WTC11 (cell line): ENCODE results near the gene VSX2. TPM values are rescaled to one million over a fixed set of nuclear protein-coding genes. Genes with fewer than 3 reads are reported as not detected.

ENCODE experiments used
- FOXP4 ChIP-seq: sonication (generic); formaldehyde crosslinking; IDR thresholded peaks from 2 replicates; pipeline ENCODE4 v1.8.0; 2022; ENCODE audit warnings: mild to moderate bottlenecking, missing genetic modification reagents
- JAZF1 ChIP-seq: fragments of 250-450 bp; sonication (Bioruptor Pico); IDR thresholded peaks from 2 replicates; pipeline ENCODE4 v1.9.0; 2021; ENCODE audit warnings: moderate library complexity, mild to moderate bottlenecking, inconsistent platforms
- MXD4 ChIP-seq: fragments of 250-450 bp; sonication (Bioruptor Pico); IDR thresholded peaks from 2 replicates; pipeline ENCODE4 v1.8.0; 2021; ENCODE audit warnings: mild to moderate bottlenecking, moderate library complexity, borderline replicate concordance
- NFE2L1 ChIP-seq: sonication (generic); formaldehyde crosslinking; IDR thresholded peaks from 2 replicates; pipeline ENCODE4 v1.8.1; 2023; ENCODE audit warnings: missing genetic modification reagents
- NFYB ChIP-seq: sonication (generic); formaldehyde crosslinking; conservative IDR thresholded peaks from 2 replicates; pipeline ENCODE4 v1.8.0; 2022; ENCODE audit warnings: low read depth, missing genetic modification reagents
- RORB ChIP-seq: fragments of 250-450 bp; sonication (Bioruptor Pico); IDR thresholded peaks from 2 replicates; pipeline ENCODE4 v1.9.0; 2021; ENCODE audit warnings: mild to moderate bottlenecking
- SMAD4 ChIP-seq: sonication (generic); formaldehyde crosslinking; IDR thresholded peaks from 2 replicates; pipeline ENCODE4 v1.8.0; 2022; ENCODE audit warnings: mild to moderate bottlenecking, missing genetic modification reagents
- SP1 ChIP-seq: sonication (generic); formaldehyde crosslinking; conservative IDR thresholded peaks from 2 replicates; pipeline ENCODE4 v1.8.1; 2022; ENCODE audit warnings: missing genetic modification reagents
- ZNF121 ChIP-seq: sonication (generic); formaldehyde crosslinking; IDR thresholded peaks from 2 replicates; pipeline ENCODE4 v1.8.0; 2023; ENCODE audit warnings: missing genetic modification reagents
- total RNA-seq: library from RNA; stranded (reverse); gene quantifications from 3 replicates; pipeline ENCODE4 v1.2.3, GENCODE V29; 2021
- TF ChIP-seq, protein P1 (sequence below): sonication (generic); formaldehyde crosslinking; IDR thresholded peaks from 2 replicates; pipeline ENCODE4 v1.8.1; 2023; ENCODE audit warnings: mild to moderate bottlenecking, missing genetic modification reagents
- TF ChIP-seq, protein P2 (sequence below): fragments of 250-450 bp; sonication (Bioruptor Pico); conservative IDR thresholded peaks from 2 replicates; pipeline ENCODE4 v1.9.0; 2021; ENCODE audit warnings: mild to moderate bottlenecking
- TF ChIP-seq, protein P3 (sequence below): fragments of 250-450 bp; sonication (Bioruptor Pico); IDR thresholded peaks from 2 replicates; pipeline ENCODE4 v1.9.0; 2021; ENCODE audit warnings: mild to moderate bottlenecking, borderline replicate concordance
- TF ChIP-seq, protein P4 (sequence below): sonication (generic); formaldehyde crosslinking; conservative IDR thresholded peaks from 2 replicates; pipeline ENCODE4 v1.8.1; 2023; ENCODE audit warnings: mild to moderate bottlenecking, low read depth, missing genetic modification reagents, moderate library complexity
- TF ChIP-seq, protein P5 (sequence below): fragments of 200-600 bp; IDR thresholded peaks from 2 replicates; pipeline ENCODE4 v1.8.0; 2022; ENCODE audit warnings: antibody characterized with exemption

VSX2 gene
- total RNA-seq, 1 experiment from 2014 or later: not detected

DNA sequence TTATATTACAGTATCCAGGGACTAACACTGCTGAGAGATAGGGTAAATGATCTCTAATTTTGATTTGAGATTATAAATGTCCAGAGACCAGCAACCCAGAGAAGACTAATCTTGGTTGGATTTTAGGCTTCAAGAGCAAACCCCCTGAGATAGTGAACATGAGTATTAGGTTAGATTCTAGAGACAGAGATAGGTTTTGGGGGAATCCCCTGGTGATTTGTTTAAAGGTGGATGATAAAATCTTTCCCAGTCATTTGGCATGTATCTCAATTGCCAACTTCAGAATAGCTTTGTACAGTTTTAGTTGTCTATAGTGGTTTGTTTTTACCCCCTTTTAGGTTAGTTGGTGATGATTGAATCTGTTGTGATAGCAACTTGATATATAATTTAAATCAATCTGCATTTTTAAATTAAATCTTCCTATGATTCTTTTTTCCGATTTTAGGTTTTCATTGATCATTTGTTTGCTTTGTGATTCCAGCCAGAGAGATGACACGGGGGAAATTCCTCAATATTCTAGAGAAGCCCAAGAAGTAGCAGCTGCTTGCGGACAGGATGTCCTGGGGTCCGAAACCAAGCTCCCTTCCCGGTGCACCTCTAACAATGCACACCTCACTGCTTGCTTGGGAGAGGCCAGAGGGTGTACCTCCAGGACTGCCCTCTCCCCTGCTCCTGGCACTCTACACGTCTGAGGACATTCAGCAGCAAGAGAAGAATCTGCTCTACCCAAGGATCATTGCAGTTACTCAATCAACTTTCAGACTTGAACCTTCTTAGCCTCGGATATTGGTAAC lies 40.6 kb upstream of the VSX2 start (continued):
- TF ChIP-seq, protein P1, sequence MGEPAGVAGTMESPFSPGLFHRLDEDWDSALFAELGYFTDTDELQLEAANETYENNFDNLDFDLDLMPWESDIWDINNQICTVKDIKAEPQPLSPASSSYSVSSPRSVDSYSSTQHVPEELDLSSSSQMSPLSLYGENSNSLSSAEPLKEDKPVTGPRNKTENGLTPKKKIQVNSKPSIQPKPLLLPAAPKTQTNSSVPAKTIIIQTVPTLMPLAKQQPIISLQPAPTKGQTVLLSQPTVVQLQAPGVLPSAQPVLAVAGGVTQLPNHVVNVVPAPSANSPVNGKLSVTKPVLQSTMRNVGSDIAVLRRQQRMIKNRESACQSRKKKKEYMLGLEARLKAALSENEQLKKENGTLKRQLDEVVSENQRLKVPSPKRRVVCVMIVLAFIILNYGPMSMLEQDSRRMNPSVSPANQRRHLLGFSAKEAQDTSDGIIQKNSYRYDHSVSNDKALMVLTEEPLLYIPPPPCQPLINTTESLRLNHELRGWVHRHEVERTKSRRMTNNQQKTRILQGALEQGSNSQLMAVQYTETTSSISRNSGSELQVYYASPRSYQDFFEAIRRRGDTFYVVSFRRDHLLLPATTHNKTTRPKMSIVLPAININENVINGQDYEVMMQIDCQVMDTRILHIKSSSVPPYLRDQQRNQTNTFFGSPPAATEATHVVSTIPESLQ: no peak
- TF ChIP-seq RORB (CRISPR knock-in tag) (no peak), MXD4 (CRISPR knock-in tag) (no peak), SMAD4 (no peak), JAZF1 (CRISPR knock-in tag) (no peak), ZNF121 (CRISPR knock-in tag) (no peak), NFE2L1 (CRISPR knock-in tag) (no peak), NFYB (CRISPR knock-in tag) (no peak), FOXP4 (no peak), SP1 (CRISPR knock-in tag) (no peak)
- TF ChIP-seq, protein P2, sequence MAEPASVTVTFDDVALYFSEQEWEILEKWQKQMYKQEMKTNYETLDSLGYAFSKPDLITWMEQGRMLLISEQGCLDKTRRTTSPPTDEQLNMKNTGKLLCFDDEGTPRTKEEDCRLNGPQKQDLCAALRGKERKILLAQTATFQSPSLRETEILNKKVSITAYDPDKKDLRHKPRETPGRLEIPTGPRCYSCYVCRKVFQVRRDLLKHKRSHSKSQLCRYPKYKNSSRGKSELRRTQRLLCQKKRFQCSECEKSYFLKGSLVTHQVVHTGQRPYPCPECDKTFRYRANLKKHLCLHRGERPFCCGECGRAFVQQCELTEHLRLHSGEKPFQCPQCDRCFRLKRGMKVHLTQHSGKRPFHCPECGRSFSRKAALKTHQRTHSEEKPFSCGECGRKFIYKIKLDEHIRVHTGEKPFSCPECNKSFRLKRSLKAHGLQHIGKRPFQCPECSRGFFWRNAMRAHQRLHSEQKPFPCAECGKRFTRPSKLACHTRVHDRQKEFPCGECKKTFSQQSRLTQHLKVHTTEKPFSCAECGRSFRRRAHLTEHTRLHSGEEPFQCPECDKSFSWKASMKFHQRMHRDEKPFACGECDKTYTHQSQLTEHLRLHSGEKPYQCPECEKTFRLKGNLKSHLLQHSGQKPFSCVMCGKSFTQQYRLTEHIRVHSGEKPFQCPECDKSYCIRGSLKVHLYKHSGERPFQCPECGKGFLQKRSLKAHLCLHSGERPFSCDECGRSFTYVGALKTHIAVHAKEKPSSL: no peak
- TF ChIP-seq, protein P3, sequence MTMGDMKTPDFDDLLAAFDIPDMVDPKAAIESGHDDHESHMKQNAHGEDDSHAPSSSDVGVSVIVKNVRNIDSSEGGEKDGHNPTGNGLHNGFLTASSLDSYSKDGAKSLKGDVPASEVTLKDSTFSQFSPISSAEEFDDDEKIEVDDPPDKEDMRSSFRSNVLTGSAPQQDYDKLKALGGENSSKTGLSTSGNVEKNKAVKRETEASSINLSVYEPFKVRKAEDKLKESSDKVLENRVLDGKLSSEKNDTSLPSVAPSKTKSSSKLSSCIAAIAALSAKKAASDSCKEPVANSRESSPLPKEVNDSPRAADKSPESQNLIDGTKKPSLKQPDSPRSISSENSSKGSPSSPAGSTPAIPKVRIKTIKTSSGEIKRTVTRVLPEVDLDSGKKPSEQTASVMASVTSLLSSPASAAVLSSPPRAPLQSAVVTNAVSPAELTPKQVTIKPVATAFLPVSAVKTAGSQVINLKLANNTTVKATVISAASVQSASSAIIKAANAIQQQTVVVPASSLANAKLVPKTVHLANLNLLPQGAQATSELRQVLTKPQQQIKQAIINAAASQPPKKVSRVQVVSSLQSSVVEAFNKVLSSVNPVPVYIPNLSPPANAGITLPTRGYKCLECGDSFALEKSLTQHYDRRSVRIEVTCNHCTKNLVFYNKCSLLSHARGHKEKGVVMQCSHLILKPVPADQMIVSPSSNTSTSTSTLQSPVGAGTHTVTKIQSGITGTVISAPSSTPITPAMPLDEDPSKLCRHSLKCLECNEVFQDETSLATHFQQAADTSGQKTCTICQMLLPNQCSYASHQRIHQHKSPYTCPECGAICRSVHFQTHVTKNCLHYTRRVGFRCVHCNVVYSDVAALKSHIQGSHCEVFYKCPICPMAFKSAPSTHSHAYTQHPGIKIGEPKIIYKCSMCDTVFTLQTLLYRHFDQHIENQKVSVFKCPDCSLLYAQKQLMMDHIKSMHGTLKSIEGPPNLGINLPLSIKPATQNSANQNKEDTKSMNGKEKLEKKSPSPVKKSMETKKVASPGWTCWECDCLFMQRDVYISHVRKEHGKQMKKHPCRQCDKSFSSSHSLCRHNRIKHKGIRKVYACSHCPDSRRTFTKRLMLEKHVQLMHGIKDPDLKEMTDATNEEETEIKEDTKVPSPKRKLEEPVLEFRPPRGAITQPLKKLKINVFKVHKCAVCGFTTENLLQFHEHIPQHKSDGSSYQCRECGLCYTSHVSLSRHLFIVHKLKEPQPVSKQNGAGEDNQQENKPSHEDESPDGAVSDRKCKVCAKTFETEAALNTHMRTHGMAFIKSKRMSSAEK (CRISPR knock-in tag): no peak
- TF ChIP-seq, protein P4, sequence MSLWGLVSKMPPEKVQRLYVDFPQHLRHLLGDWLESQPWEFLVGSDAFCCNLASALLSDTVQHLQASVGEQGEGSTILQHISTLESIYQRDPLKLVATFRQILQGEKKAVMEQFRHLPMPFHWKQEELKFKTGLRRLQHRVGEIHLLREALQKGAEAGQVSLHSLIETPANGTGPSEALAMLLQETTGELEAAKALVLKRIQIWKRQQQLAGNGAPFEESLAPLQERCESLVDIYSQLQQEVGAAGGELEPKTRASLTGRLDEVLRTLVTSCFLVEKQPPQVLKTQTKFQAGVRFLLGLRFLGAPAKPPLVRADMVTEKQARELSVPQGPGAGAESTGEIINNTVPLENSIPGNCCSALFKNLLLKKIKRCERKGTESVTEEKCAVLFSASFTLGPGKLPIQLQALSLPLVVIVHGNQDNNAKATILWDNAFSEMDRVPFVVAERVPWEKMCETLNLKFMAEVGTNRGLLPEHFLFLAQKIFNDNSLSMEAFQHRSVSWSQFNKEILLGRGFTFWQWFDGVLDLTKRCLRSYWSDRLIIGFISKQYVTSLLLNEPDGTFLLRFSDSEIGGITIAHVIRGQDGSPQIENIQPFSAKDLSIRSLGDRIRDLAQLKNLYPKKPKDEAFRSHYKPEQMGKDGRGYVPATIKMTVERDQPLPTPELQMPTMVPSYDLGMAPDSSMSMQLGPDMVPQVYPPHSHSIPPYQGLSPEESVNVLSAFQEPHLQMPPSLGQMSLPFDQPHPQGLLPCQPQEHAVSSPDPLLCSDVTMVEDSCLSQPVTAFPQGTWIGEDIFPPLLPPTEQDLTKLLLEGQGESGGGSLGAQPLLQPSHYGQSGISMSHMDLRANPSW (CRISPR knock-in tag): no peak
- TF ChIP-seq, protein P5, sequence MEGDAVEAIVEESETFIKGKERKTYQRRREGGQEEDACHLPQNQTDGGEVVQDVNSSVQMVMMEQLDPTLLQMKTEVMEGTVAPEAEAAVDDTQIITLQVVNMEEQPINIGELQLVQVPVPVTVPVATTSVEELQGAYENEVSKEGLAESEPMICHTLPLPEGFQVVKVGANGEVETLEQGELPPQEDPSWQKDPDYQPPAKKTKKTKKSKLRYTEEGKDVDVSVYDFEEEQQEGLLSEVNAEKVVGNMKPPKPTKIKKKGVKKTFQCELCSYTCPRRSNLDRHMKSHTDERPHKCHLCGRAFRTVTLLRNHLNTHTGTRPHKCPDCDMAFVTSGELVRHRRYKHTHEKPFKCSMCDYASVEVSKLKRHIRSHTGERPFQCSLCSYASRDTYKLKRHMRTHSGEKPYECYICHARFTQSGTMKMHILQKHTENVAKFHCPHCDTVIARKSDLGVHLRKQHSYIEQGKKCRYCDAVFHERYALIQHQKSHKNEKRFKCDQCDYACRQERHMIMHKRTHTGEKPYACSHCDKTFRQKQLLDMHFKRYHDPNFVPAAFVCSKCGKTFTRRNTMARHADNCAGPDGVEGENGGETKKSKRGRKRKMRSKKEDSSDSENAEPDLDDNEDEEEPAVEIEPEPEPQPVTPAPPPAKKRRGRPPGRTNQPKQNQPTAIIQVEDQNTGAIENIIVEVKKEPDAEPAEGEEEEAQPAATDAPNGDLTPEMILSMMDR: no peak
